WTC11 (cell line): ENCODE results near the gene MMUT. TPM values are rescaled to one million over a fixed set of nuclear protein-coding genes. Genes with fewer than 3 reads are reported as not detected.

Experiments used
- ATAC-seq: fragments of 200-7000 bp; cut with Tn5 transposase; 2 replicates; pipeline ENCODE4 v1.10.0; 2021; ENCODE audit warnings: mild to moderate bottlenecking, moderate library complexity
- CTCF ChIA-PET: fragments of 300-600 bp; sonication (Branson Sonifier 250); formaldehyde crosslinking; loops from one replicate; lab custom pipeline; 2021; ENCODE audit warnings: antibody characterized with exemption; lab: Charles Lee
- POLR2A ChIA-PET: fragments of 350-600 bp; sonication (Branson Sonifier 250); formaldehyde crosslinking; loops from one replicate; lab custom pipeline; 2021; ENCODE audit warnings: antibody characterized with exemption; lab: Charles Lee
- DNase-seq: peaks from one replicate; pipeline ENCODE4 v3.0.0; 2021; ENCODE audit warnings: low spot score
- H3K27ac Mint-ChIP-seq: 2 replicates; pipeline ENCODE4 v1.8.0; 2021; ENCODE audit warnings: mixed read lengths
- H3K27me3 Mint-ChIP-seq: 2 replicates; pipeline ENCODE4 v1.8.0; 2021; ENCODE audit warnings: low read depth, mild to moderate bottlenecking, moderate library complexity, mixed read lengths
- H3K36me3 Mint-ChIP-seq: 2 replicates; pipeline ENCODE4 v1.8.0; 2021; ENCODE audit warnings: mixed read lengths
- H3K4me1 Mint-ChIP-seq: 2 replicates; pipeline ENCODE4 v1.8.0; 2022; ENCODE audit warnings: mixed read lengths
- H3K4me3 Mint-ChIP-seq: 2 replicates; pipeline ENCODE4 v1.8.0; 2021; ENCODE audit warnings: mild to moderate bottlenecking, moderate library complexity, mixed read lengths
- H3K9me3 Mint-ChIP-seq: 2 replicates; pipeline ENCODE4 v1.8.0; 2021; ENCODE audit warnings: mixed read lengths
- CREB1 ChIP-seq: sonication (generic); formaldehyde crosslinking; IDR thresholded peaks from 2 replicates; pipeline ENCODE4 v1.8.0; 2023; ENCODE audit warnings: mild to moderate bottlenecking, missing genetic modification reagents
- ELF4 ChIP-seq: sonication (generic); formaldehyde crosslinking; IDR thresholded peaks from 2 replicates; pipeline ENCODE4 v1.8.1; 2022; ENCODE audit warnings: low read depth, mild to moderate bottlenecking, moderate library complexity, missing genetic modification reagents
- GABPB1 ChIP-seq: sonication (generic); formaldehyde crosslinking; IDR thresholded peaks from 2 replicates; pipeline ENCODE4 v1.8.1; 2023; ENCODE audit warnings: mild to moderate bottlenecking, missing genetic modification reagents
- GTF2I ChIP-seq: fragments of 250-450 bp; sonication (Bioruptor Pico); conservative IDR thresholded peaks from 2 replicates; pipeline ENCODE4 v1.4.0; 2021; ENCODE audit warnings: mild to moderate bottlenecking
- HMGA2 ChIP-seq: fragments of 250-450 bp; sonication (Bioruptor Pico); IDR thresholded peaks from 2 replicates; pipeline ENCODE4 v1.4.0; 2021; ENCODE audit warnings: mild to moderate bottlenecking, moderate library complexity
- IRF2 ChIP-seq: sonication (generic); formaldehyde crosslinking; IDR thresholded peaks from 2 replicates; pipeline ENCODE4 v1.8.0; 2022; ENCODE audit warnings: low read depth, missing genetic modification reagents, borderline replicate concordance
- JAZF1 ChIP-seq: fragments of 250-450 bp; sonication (Bioruptor Pico); IDR thresholded peaks from 2 replicates; pipeline ENCODE4 v1.9.0; 2021; ENCODE audit warnings: moderate library complexity, mild to moderate bottlenecking, inconsistent platforms
- MXD4 ChIP-seq: fragments of 250-450 bp; sonication (Bioruptor Pico); IDR thresholded peaks from 2 replicates; pipeline ENCODE4 v1.8.0; 2021; ENCODE audit warnings: mild to moderate bottlenecking, moderate library complexity, borderline replicate concordance
- MYBL2 ChIP-seq: sonication (generic); formaldehyde crosslinking; IDR thresholded peaks from 2 replicates; pipeline ENCODE4 v1.8.1; 2023; ENCODE audit warnings: mild to moderate bottlenecking, moderate library complexity, missing genetic modification reagents
- NFATC4 ChIP-seq: fragments of 250-450 bp; sonication (Bioruptor Pico); IDR thresholded peaks from 2 replicates; pipeline ENCODE4 v1.9.0; 2021; ENCODE audit warnings: mild to moderate bottlenecking
- NFYB ChIP-seq: sonication (generic); formaldehyde crosslinking; conservative IDR thresholded peaks from 2 replicates; pipeline ENCODE4 v1.8.0; 2022; ENCODE audit warnings: low read depth, missing genetic modification reagents
- SMAD3 ChIP-seq: sonication (generic); formaldehyde crosslinking; IDR thresholded peaks from 2 replicates; pipeline ENCODE4 v1.8.0; 2022; ENCODE audit warnings: missing genetic modification reagents, mild to moderate bottlenecking, borderline replicate concordance
- SOX15 ChIP-seq: fragments of 250-450 bp; sonication (Bioruptor Pico); IDR thresholded peaks from 2 replicates; pipeline ENCODE4 v1.9.0; 2021; ENCODE audit warnings: mild to moderate bottlenecking
- TCF7 ChIP-seq: sonication (generic); formaldehyde crosslinking; IDR thresholded peaks from 2 replicates; pipeline ENCODE4 v1.8.0; 2022; ENCODE audit warnings: mild to moderate bottlenecking, low read depth, missing genetic modification reagents, moderate library complexity
- TEAD1 ChIP-seq: sonication (generic); formaldehyde crosslinking; IDR thresholded peaks from 2 replicates; pipeline ENCODE4 v1.8.0; 2022; ENCODE audit warnings: mild to moderate bottlenecking, missing genetic modification reagents
- TP53 ChIP-seq: sonication (generic); formaldehyde crosslinking; IDR thresholded peaks from 2 replicates; pipeline ENCODE4 v1.8.1; 2023; ENCODE audit warnings: mild to moderate bottlenecking, missing genetic modification reagents
- ZNF121 ChIP-seq: sonication (generic); formaldehyde crosslinking; IDR thresholded peaks from 2 replicates; pipeline ENCODE4 v1.8.0; 2023; ENCODE audit warnings: missing genetic modification reagents
- ZNF232 ChIP-seq: sonication (generic); formaldehyde crosslinking; IDR thresholded peaks from 2 replicates; pipeline ENCODE4 v1.8.0; 2022; ENCODE audit warnings: mild to moderate bottlenecking, missing genetic modification reagents
- ZNF396 ChIP-seq: fragments of 250-450 bp; sonication (Bioruptor Pico); IDR thresholded peaks from 2 replicates; pipeline ENCODE4 v1.8.0; 2021; ENCODE audit warnings: mild to moderate bottlenecking, moderate library complexity, borderline replicate concordance
- ZNF532 ChIP-seq: fragments of 250-450 bp; sonication (Bioruptor Pico); IDR thresholded peaks from 2 replicates; pipeline ENCODE4 v1.9.0; 2021; ENCODE audit warnings: mild to moderate bottlenecking, borderline replicate concordance
- total RNA-seq: library from RNA; stranded (reverse); gene quantifications from 3 replicates; pipeline ENCODE4 v1.2.3, GENCODE V29; 2021
- TF ChIP-seq, protein P1 (sequence below): fragments of 250-450 bp; sonication (Bioruptor Pico); conservative IDR thresholded peaks from 2 replicates; pipeline ENCODE4 v1.9.0; 2021; ENCODE audit warnings: mild to moderate bottlenecking
- TF ChIP-seq, protein P2 (sequence below): fragments of 250-450 bp; sonication (Bioruptor Pico); IDR thresholded peaks from 2 replicates; pipeline ENCODE4 v1.9.0; 2021; ENCODE audit warnings: moderate library complexity, mild to moderate bottlenecking, inconsistent platforms, borderline replicate concordance
- TF ChIP-seq, protein P3 (sequence below): sonication (generic); formaldehyde crosslinking; IDR thresholded peaks from 2 replicates; pipeline ENCODE4 v1.8.0; 2023; ENCODE audit warnings: mild to moderate bottlenecking, missing genetic modification reagents
- TF ChIP-seq, protein P4 (sequence below): sonication (generic); formaldehyde crosslinking; IDR thresholded peaks from 2 replicates; pipeline ENCODE4 v1.8.0; 2023; ENCODE audit warnings: missing genetic modification reagents
- TF ChIP-seq, protein P5 (sequence below): fragments of 250-450 bp; sonication (Bioruptor Pico); IDR thresholded peaks from 2 replicates; pipeline ENCODE4 v1.9.0; 2021; ENCODE audit warnings: mild to moderate bottlenecking

The MMUT gene
- total RNA-seq, 1 experiment from 2014 or later, result 12.5 TPM

DNA sequence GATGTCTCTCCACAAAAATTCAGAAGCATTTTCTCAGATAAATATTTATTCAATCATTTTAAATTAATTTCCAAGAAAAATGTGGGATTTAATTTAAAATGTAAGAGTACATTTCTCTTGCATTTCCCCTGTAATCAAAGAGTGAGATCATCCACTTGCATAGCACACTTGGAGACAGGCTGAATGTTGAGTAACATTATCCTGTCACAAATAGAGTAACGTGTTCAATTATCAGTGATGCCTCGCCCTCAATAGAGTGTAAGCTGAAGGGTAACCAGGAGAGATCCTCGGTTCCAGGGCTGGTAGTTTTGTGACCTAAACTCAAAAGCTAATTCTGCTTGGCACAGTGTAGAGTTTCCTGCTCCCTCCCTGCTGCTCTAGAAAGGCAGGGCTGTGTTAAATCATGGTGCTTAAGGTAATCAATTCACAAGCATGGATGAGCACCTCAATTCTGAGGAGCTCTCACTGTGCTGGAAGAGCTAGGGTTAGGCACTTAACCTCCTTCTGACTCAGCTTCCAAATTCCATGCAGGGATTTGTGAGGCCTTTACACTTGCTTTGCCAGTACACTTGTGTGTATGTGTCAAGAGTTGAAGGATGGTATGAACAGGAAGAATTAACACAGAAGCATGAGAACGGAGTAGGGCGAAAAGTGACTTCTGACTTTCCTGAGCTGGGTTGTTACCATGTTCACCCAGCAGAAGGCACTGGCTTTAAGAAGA, 56.6 kb downstream of the MMUT start (continued):
- TF ChIP-seq, protein P1, sequence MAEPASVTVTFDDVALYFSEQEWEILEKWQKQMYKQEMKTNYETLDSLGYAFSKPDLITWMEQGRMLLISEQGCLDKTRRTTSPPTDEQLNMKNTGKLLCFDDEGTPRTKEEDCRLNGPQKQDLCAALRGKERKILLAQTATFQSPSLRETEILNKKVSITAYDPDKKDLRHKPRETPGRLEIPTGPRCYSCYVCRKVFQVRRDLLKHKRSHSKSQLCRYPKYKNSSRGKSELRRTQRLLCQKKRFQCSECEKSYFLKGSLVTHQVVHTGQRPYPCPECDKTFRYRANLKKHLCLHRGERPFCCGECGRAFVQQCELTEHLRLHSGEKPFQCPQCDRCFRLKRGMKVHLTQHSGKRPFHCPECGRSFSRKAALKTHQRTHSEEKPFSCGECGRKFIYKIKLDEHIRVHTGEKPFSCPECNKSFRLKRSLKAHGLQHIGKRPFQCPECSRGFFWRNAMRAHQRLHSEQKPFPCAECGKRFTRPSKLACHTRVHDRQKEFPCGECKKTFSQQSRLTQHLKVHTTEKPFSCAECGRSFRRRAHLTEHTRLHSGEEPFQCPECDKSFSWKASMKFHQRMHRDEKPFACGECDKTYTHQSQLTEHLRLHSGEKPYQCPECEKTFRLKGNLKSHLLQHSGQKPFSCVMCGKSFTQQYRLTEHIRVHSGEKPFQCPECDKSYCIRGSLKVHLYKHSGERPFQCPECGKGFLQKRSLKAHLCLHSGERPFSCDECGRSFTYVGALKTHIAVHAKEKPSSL, result no peak
- TF ChIP-seq MXD4 (CRISPR knock-in tag) (no peak), ZNF532 (CRISPR knock-in tag) (no peak), ELF4 (CRISPR knock-in tag) (no peak), IRF2 (CRISPR knock-in tag) (no peak), ZNF121 (CRISPR knock-in tag) (no peak), HMGA2 (CRISPR knock-in tag) (no peak), SOX15 (CRISPR knock-in tag) (no peak), ZNF396 (CRISPR knock-in tag) (no peak)
- TF ChIP-seq, protein P2, sequence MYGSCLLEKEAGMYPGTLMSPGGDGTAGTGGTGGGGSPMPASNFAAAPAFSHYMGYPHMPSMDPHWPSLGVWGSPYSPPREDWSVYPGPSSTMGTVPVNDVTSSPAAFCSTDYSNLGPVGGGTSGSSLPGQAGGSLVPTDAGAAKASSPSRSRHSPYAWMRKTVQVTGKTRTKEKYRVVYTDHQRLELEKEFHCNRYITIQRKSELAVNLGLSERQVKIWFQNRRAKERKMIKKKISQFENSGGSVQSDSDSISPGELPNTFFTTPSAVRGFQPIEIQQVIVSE, result no peak

DNA sequence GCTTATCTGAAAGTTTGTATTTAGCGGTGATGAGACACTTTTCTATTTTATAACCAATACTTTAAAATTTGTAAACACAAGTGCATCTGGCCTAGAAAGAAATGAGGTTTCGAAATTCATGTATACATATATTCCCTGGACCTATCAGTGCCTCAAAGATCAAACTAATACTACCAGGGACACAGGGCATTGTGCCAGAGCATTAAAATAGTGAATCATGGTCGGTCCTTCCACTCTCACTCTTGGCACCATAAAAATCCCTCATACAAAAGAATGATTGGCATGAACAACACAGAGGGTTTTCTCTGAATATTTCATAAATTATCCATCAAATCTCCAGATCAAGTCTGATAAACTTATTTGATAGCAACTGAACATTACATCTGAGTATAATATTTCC, 62.0 kb downstream of the MMUT start:
- ChIA-PET CTCF (no interaction called here), POLR2A (no interaction called here)
- ATAC-seq (no peak), DNase-seq (no peak)
- H3K27ac Mint-ChIP-seq, result no peak overlapping the region
- H3K36me3 Mint-ChIP-seq, result no peaks in the 10 kb centered on the region
- H3K27me3 Mint-ChIP-seq, result no peaks in the 10 kb centered on the region
- no peak overlapping the region for H3K4me3 Mint-ChIP-seq
- no peaks in the 10 kb centered on the region for H3K9me3 Mint-ChIP-seq
- no peaks in the 10 kb centered on the region for H3K4me1 Mint-ChIP-seq
- no peak for TF ChIP-seq ZNF232 (CRISPR knock-in tag)
- TF ChIP-seq TCF7 (CRISPR knock-in tag), result no peak
- no peak for TF ChIP-seq NFATC4 (CRISPR knock-in tag)
- no peak for TF ChIP-seq GTF2I (CRISPR knock-in tag)
- TF ChIP-seq, protein P3, sequence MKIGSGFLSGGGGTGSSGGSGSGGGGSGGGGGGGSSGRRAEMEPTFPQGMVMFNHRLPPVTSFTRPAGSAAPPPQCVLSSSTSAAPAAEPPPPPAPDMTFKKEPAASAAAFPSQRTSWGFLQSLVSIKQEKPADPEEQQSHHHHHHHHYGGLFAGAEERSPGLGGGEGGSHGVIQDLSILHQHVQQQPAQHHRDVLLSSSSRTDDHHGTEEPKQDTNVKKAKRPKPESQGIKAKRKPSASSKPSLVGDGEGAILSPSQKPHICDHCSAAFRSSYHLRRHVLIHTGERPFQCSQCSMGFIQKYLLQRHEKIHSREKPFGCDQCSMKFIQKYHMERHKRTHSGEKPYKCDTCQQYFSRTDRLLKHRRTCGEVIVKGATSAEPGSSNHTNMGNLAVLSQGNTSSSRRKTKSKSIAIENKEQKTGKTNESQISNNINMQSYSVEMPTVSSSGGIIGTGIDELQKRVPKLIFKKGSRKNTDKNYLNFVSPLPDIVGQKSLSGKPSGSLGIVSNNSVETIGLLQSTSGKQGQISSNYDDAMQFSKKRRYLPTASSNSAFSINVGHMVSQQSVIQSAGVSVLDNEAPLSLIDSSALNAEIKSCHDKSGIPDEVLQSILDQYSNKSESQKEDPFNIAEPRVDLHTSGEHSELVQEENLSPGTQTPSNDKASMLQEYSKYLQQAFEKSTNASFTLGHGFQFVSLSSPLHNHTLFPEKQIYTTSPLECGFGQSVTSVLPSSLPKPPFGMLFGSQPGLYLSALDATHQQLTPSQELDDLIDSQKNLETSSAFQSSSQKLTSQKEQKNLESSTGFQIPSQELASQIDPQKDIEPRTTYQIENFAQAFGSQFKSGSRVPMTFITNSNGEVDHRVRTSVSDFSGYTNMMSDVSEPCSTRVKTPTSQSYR, result no peak
- TF ChIP-seq, protein P4, sequence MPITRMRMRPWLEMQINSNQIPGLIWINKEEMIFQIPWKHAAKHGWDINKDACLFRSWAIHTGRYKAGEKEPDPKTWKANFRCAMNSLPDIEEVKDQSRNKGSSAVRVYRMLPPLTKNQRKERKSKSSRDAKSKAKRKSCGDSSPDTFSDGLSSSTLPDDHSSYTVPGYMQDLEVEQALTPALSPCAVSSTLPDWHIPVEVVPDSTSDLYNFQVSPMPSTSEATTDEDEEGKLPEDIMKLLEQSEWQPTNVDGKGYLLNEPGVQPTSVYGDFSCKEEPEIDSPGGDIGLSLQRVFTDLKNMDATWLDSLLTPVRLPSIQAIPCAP (CRISPR knock-in tag), result no peak
- no peak for TF ChIP-seq TP53 (CRISPR knock-in tag)
- no peak for TF ChIP-seq CREB1
- no peak for TF ChIP-seq GABPB1 (CRISPR knock-in tag)
- no peak for TF ChIP-seq TEAD1 (CRISPR knock-in tag)
- TF ChIP-seq JAZF1, result no peak
- TF ChIP-seq MYBL2, result no peak
- no peak for TF ChIP-seq SMAD3 (CRISPR knock-in tag)
- TF ChIP-seq, protein P5, sequence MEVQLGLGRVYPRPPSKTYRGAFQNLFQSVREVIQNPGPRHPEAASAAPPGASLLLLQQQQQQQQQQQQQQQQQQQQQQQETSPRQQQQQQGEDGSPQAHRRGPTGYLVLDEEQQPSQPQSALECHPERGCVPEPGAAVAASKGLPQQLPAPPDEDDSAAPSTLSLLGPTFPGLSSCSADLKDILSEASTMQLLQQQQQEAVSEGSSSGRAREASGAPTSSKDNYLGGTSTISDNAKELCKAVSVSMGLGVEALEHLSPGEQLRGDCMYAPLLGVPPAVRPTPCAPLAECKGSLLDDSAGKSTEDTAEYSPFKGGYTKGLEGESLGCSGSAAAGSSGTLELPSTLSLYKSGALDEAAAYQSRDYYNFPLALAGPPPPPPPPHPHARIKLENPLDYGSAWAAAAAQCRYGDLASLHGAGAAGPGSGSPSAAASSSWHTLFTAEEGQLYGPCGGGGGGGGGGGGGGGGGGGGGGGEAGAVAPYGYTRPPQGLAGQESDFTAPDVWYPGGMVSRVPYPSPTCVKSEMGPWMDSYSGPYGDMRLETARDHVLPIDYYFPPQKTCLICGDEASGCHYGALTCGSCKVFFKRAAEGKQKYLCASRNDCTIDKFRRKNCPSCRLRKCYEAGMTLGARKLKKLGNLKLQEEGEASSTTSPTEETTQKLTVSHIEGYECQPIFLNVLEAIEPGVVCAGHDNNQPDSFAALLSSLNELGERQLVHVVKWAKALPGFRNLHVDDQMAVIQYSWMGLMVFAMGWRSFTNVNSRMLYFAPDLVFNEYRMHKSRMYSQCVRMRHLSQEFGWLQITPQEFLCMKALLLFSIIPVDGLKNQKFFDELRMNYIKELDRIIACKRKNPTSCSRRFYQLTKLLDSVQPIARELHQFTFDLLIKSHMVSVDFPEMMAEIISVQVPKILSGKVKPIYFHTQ, result no peak
- no peak for TF ChIP-seq NFYB (CRISPR knock-in tag)
